GM19043 (cell line): ENCODE measurements around the gene ZNF417.
"Not testable (repeated sequence)": the region's sequence is repeated elsewhere in the genome, so short reads cannot be mapped to it uniquely, and the experiment has no call there.

Source experiments
- ATAC-seq: cut with Tn5 transposase; IDR thresholded peaks from one replicate; pipeline ENCODE4 v1.9.1; 2021; ENCODE audit warnings: low read depth; ENCODE audit not compliant: unreplicated experiment

Gene ZNF417

DNA sequence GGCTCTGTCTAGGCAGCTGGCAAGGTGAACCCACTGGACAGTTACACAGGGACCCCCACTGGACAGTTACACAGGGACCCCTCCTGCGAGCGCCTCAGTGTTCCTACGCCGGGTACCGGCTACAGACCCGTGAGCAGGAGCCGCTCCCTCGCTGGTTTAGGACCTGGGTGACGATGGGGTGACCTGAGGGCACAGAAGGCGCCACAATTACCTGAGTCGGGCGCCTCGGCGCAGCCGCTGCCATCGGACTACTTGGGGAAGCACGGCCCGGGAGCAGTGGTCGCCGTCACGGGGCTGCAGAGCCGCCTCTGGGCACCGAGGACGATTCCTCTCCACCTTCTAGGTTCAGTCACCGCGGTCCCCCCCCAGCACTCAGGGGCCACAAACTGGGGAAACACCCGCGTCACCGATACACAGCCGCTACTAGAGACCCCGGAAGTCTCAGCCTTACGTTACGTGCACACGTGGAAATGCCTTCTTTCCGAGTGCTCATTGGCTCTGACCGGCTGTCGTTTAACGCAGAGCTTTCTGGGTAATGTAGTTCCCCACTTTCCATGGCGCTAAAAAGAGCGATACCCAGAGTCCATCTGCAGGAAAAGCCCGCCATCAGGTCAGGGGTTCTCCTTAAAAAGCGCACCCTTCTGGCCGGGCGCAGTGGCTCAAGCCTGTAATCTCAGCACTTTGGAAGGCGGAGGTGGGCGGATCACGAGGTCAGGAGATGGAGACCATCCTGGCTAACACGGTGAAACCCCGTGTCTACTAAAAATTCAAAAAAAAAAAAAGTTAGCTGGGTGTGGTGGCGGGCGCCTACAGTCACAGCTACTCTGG, at the start of gene ZNF417:
Gene ZNF417 (minus strand): TSS at position 425 of the 828 bp plus-strand sequence. CDS start 181 bp downstream, at position 244.
- peak; percentile 94 for ATAC-seq

DNA sequence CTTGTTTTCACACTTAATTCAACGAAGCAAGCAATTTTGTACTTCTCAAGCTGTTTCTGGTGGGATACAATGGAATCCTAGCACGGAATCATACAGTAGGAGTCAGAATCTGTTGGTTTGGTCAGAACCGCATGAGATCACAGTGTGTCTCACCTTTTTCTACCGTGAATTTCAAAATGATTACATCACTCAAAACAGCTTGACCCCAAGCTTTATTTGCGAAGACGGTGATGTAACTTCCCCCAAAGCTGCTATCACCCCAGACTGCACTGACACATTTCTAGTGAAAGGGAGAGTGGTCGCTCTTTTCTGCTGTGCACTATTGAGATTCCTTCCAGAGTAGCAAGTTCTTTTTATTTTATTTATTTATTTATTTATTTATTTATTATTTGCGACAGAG, 48.4 kb upstream of the ZNF417 start:
- no peak for ATAC-seq

DNA sequence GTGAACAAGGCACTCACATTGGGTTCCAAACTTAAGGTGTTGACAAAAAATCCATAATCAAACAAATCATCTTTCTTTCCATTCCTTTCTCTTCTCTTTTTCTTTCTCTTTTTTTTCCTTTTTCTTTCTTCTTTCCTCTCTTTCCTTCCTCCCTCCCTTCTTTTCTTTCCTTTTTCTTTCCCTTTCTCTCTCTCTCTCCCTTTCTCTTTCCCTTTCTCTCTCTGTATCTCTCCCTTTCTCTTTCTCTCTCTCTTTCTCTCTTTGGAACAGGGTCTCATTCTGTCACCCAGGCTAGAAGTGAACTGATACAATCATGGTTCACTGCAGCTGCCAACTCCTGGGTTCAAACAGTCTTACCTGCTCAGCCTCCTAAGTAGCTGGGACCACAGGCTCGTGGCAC, 45.4 kb upstream of the ZNF417 start:
- no peak for ATAC-seq

DNA sequence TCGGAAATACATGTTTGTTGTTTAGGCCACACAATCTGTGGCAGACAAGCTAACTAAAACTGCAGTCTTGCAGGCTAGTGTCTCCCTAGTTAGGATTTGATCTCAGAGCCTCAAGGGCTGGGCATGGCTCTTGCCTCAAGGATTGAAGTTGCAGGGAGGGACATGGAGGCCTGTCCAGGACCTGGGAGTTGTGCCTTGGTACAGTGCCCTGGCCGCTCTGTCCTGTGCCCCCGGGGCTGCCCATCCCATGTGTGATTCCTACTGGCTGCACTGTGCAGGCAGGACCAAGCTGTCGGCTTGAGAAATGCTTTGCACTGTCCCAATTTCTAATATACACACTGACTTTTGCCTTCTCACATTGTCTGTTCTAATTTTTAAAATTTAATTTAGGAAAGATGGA, 38.6 kb upstream of the ZNF417 start:
- ATAC-seq = no peak

DNA sequence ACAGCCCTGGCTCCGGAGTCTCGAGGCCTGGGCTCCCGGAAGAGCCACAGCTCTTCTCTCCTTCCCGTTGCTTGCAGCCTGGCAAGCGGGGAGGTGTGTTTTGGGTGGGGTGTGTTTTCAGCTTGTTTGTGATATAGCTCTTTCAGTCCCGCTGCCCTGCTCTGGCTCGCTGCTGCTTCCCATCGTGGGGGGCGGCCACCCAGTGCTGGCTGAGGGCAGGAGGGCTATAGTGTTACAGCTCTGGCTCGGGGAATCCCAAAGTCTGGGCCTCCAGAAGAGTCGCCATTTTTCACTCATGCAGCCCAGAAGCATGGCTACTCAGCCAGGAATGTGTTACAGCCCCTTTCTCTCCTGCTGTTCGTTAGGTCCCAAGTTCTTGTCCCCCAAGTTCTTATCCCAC, 33.3 kb upstream of the ZNF417 start:
- ATAC-seq = no peak

DNA sequence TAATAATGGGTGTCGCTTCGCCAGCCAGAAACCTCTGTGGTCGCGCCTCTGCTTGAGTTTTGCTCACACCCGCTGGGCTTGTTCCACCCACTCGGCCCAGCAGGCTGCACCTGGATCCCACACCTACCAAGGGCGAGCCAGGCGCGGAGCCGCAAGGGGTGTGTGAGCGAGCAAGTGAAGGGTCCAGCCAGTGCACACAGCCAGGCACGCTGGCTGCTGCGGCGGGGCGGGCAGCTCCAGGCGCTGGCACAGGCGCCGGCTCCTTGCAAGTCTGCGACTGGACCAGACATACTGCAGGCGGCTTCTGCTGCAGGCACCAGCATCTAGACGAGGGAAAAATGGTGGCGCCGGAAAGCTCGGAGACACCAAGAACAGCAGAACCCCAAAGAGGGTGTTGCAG, 32.9 kb upstream of the ZNF417 start:
- no peak for ATAC-seq

DNA sequence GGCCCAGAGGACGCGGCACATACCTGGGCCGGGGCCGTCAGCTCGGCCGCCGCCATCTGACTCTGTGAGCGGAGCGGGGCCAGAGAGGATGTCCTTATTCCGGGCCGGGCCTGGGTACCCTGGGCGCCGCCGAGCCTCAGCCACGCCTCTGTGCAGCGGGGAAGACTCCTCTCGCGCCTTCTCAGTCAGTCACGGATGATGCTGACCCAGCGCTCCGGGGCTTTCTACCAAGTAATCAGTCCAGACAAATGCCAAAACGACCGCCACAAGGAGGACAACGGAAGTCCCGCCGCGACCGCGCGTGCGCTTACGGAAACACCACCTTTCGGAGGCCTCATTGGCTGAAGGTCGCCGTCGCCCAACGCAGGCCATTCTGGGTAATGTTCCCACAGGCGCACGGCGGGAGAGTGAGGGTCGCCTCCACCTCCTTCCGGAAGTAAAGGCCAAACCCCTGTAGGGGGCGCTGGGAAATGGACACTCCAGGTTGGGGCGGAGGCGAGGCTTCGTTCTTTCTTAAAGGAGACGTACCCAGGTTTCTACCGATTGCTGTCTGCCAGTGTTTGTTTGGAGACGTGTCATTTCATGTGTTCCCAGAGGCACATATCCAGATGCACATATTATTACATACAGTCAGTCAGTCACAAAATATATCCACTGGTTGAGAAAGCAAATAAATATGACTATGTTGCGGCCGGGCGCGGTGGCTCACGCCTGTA, 31.2 kb upstream of the ZNF417 start, which contains the start of gene ZNF256:
Gene ZNF256 (minus strand): TSS at position 288 of the 716 bp plus-strand sequence. CDS start 232 bp downstream, at position 56.
- ATAC-seq = peak; percentile 92

DNA sequence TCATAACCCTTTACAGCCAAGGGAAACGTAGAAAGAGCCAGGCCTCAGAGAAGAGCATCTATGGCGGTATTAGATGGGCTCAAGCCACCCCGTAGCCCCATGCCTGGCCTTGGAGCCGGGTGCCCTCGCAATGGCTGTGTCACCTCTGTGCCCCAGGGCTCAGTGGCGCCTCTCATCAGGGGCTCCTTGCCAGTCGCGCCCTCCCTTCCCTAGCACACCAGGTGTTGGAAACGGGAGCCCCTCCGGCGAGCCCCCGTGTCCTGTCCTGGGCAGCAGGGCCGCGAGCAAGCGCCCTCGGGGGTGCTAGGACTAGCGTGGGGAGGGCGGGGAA, 30.7 kb upstream of the ZNF417 start:
- ATAC-seq = no peak

DNA sequence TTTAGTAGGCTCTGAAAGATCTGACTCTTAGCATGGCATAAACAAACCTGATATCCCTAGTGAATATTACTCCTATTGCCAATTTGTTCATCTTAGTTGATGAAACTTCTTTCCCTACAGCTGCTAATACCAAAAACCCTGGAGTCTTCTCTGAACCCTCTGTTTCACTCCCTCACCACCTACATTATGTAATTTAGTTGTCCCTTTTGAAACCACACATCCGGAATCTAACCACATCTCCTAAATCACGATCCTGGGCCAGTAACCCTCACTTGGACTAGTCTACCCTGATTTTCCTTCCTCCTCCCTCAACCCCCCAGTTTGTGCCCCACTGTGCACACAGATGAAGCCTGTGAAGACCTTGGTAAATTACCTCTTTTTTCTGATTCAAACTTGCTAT, 29.9 kb upstream of the ZNF417 start:
- no peak for ATAC-seq

DNA sequence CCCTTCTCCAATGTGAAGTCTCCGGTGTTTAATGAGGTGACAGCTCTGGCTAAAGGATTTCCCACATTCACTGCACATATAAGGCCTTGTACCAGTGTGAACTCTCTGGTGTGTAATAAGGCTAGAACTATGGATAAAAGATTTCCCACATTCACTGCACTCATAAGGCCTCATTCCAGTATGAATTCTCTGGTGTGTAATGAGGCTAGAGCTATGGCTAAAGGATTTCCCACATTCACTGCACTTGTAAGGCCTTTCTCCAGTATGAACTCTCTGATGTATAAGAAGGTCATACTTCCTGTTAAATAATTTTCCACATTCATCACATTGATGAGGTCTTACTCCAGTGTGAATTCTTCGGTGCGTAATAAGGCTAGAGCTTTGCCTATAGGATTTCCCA, 25.2 kb upstream of the ZNF417 start:
- no peak for ATAC-seq

DNA sequence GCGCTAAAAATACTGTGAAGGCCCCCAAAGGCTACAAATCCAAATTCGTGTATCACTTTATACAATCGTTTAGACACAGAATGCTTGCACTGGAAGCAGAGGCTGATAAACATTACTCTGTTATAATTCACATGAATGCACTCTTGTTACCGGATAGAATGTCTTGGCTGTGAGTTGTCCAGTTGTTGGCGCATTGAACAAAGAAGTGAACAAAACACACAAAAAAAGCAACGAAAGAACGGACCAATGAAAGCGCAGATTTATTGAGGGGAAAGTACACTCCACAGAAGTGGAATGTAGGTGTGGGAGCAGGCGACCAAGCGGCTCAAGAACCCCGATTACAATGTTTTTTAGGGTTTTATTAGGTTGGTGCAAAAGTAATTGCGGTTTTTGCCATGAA, 19.3 kb upstream of the ZNF417 start:
- no peak for ATAC-seq

DNA sequence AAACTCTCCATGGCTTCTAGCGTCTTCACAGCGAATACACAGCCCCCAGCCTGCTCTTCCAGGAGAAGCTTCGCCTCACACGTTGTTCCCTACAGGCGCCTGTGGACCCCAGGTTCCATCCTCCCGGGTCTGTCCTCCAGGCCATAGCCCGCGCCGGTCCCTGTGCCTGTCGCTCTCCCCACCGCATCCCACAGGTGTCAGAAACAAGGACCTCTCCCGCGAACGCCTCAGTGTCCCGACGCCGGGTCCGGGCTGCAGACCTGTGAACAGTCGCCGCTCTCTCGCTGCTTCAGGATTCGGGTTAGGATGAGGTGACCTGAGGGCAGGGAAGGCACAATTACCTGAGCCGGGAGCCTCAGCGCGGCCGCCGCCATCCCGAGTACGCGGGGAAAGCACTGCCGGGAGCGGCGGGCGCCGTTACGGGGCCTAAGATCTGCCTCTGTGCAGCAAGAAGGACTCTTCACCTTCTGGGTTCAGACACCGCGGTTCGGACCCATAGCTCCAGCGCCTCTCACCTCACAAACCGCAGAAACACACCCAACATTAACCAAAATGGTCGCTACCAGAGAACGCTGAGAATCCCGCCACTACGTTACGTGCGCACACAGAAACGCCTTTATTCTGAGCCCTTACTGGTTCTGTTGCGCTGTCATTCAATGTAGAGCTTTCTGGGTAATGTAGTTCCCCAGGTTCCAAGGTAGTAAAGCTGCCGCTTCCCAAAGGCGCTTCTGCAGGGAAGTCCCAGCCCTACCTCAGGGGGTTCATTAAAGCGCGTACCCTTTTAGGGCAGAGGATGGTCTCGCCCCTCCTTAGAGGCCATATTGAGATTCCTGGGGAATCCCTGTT, 18.7 kb upstream of the ZNF417 start, which contains the start of gene ZNF418:
Gene ZNF418 (minus strand): TSS at position 583 of the 846 bp plus-strand sequence. CDS start 1,580 bp downstream, outside the sequence.
- ATAC-seq = peak; percentile 63

DNA sequence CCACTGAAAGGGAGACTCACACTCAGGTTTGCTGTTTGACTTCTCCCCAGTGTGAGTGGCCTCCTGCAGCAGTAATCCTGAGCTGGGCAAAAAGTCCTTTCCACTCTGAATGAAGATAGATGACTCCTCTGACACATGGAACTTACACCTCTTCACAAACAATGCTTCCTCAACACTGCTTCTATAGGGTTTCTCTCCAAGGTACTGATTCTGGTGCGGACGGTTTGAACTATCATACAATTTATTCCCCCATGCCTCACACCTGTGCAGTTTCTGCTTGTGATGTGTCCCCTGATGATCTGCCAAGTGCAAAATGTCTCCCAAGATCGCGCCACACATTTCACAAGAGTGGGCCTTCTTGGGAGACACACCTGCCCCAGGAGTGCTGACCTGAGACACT, 11.2 kb upstream of the ZNF417 start:
- no peak for ATAC-seq

DNA sequence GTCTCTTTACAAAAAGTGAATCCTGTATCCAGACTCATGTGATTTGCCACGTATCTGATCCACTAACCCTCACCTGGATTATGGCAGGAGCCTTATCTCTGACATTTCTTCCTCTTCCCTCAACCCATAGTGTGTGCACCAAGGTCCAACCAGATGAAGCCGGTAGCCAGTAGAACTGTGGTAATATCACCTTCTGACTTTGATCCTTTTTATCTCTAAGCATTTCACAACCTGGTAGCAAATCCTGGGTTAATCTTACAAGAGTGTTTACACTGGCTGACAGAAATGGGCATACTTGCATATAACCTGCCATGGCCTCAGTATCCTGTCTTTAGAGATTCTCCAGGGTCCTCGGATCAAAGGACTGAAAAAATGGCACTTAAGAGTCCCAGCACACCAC, 1.9 kb downstream of the ZNF417 start:
- ATAC-seq = no peak

DNA sequence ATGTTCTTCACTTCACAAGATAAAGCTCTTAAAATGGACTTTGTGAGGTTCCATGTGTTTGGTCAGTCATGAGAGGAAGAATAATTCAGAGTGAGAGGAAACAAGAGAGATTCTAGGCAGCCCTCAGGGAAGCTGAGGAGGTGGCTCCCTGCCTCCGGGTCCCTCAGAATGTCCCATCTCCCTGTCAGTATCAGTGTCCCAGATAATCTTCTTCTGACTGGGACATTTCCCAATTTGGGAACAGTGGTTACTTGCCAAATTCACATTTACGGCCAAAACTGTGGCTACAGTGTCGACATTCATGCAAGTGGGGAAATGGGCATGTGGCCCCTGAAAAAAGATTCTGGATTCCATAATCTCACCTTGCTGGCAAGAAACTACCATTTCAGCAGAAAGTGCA, 9.0 kb downstream of the ZNF417 start:
- ATAC-seq = no peak

DNA sequence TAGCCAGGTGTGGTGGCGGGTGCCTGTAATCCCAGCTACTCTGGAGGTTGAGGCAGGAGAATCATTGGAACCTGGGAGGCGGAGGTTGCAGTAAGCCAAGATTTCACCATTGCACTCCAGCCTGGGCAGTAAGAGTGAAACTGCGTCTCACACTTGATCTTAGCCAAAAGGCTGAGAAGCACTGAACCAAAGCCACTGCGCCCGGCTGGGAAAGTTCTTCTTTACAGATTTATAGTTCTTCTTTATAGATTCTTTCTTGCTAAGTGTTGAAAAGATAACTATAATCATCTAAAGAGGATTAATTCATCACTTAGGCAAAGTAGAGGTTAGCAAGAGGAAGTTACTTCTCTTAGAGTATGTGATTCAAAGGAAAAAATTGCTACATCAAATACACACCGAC, 11.1 kb downstream of the ZNF417 start:
- no peak for ATAC-seq

DNA sequence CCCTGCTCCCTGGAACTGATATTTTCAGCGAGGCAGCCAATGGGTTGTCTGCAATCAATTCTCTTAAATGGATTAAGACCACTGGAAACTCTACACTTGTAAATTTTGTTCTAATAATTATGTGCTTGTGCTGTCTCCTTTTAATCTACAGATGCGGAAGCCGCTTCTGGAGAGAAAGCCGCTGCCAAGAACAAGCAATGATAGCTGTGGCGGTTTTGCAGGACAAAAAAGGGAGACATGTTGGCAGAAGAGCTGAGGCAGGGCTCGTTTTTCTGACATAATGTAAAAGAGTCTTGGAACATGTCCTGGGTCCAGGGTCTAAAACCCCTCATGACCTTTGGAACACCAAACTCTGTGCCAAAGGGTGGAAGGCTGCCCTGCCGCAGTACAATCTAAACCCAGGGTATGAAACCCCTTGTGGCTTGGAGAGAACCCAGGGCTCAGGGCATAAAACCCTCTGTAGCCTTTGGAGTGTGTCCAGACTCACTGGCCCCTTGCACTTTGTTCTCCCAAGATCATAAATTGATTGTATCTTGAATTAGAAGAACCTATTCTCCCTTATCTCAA, 12.7 kb downstream of the ZNF417 start:
- no peak for ATAC-seq

DNA sequence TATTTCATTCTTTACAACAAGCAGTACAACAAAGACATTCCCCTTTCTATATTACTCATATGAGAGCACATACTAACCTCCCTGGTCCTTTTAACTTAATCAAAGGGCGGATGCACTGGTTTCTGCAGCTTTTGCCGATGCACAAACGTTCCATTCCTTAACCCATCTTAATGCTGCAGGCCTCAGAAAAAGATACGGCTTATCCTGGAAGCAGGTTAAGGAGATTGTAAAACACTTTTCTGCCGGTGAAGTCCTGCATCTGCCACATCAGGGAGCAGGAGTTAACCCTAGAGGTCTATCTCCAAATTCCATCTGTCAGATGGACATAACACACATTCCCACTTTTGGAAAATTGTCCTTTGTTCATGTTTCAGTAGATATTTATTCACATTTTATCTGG, 16.1 kb downstream of the ZNF417 start:
- no peak for ATAC-seq

DNA sequence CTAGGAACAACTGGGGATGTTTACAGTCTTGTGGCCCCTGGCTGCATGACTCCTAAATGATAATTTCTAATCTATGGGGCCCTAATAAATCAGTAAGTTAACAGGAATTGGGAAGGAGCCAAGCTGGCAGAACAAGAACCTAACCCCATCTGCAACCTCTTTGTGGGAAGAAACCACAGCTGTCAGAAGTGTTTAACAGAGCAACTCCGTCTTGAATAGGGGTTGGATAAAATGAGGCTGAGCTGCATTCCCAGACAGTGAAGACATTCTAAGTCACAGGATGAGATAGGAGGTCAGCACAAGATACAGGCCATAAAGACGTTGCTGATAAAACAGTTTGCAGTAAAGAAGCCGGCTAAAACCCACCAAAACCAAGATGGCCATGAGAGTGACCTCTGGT, 25.7 kb downstream of the ZNF417 start:
- not testable (repeated sequence) for ATAC-seq

DNA sequence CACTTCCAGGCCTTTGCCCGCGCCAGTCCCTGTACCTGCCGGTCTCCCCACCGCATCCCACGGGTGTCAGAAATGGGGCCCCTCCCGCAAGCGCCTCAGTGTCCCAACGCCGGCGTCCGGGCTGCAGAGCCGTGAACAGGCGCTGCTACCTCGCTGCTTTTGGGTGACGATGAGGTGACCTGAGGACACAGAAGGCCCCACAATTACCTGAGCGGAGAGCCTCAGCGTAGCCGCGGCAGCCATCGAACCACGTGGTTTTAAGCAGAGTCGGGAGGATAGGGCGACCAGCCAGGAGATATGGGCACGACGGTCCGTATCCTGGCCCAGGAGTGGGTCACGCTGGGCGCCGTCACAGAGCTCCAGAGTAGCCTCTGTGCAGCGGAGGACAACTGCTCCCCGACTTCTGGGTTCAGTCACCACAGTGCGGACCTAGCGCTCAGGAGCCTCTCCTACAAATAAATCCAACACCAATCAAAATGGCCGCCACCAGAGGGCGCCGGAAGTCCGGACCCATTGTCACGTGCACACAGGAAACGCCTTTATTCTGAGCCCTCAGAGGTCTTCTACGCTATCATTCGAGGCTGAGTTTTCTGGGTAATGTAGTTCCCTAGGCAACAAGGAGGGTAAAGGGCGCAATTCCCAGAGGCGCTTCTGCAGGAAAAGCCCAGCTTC, 27.7 kb downstream of the ZNF417 start, which contains the start of gene ZNF814:
Gene ZNF814 (minus strand): TSS at position 478 of the 672 bp plus-strand sequence. CDS start 235 bp downstream, at position 243.
- ATAC-seq = peak; percentile 74
